Measurements from ENCODE around the gene ARIH1.

DNA sequence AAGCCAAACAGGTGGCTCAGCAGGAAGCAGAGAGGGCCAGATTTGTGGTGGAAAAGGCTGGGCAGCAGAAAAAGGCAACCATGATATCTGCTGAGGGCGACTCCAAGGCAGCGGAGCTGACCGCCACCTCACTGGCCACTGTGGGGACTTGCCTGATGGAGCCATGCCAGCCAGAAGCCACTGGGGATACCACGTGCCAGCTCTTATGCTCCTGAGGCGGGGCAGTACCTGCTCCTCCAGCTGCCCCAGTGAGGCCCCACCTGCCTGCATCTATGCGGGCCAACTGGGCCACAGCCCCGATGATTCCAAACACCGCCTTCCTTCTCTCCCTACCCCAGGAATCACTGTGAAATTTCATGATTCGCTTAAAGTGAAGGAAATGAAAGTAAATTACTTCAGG lies 22.9 kb upstream of the ARIH1 start:
- TF ChIP-seq CTCF (IDR thresholded peaks at IDR 0.05) (no peak), POLR2AphosphoS5 (IDR thresholded peaks at IDR 0.05; ENCODE audit: low read depth, low read length) (no peak), SIN3A (IDR thresholded peaks at IDR 0.05; ENCODE audit: borderline replicate concordance, insufficient read depth, low read depth, low read length) (no peak)

All from Panc1 (cell line).